Measurements from ENCODE around the gene NCBP2L. TPM values are rescaled to one million over a fixed set of nuclear protein-coding genes. Genes with fewer than 3 reads are reported as not detected.

NCBP2L gene
- total RNA-seq, 3 donors from 2014 or later, result not detected

DNA sequence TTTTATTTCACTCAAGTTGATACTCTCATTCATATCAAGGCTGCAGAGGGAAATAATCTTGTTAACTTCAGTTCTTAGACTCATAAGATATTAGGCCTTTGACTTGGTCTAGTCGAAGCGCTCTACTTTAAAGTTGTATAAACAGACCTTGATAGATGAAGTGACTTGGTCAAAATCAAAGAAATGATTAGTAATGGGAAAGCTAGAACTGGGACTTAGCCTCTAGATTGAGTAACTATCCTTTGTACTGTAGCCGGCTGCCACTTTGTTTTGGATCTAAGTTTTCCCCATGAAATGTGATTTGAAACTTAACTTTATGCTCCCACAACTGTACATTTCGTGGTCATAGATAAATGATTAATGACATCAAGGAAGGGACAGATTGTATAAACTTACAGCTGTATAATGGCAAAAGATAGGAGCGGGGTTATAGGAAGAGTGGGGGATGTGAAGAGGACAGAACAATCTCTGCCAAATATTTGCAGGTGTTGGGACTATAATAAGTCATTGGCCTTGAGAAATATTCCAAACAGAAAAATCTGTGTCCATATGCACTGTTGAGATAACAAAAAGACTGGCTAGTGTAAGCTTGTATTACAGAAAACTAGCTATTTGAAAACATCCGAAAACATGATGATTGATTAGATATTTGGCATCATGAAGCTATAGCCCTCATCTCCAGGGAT lies 65.3 kb downstream of the NCBP2L start:
- Mint-ChIP-seq H3K9me3 (no peaks in the 10 kb centered on the region), H3K4me3 (no peak overlapping the region), H3K36me3 (ENCODE audit: insufficient read depth) (peaks cover 15% of the 10 kb centered on the region), H3K4me1 (ENCODE audit: low read depth) (peaks cover 15% of the 10 kb centered on the region), H3K27me3 (ENCODE audit: low read depth) (no peaks in the 10 kb centered on the region)
- no peak for ATAC-seq
- no peak for DNase-seq

Other genes starting within 250 kb of the NCBP2L start
- gene PRPS1, start 149.2 kb upstream of the NCBP2L start, total RNA-seq, result 100 to 1,000 TPM; 151 to 154 (median 153) TPM
- 10 to 100 TPM; 14.1 to 21.6 (median 18.5) TPM for gene TSC22D3, start 1.9 kb upstream of the NCBP2L start, total RNA-seq
- gene MID2, start 48.1 kb downstream of the NCBP2L start, total RNA-seq, result 10 to 100 TPM; 10.8 to 16.4 (median 14.3) TPM
- gene TEX13B, start 204.6 kb downstream of the NCBP2L start, total RNA-seq, result not detected

Measured in activated T-cell treated with anti-CD3 and anti-CD28 coated beads, Interleukin-2, amount 50 U/mL, for 4 hours (primary cell).